Caki2 (cell line): Measurements from ENCODE around the gene ARHGAP22. TPM values are rescaled to one million over a fixed set of nuclear protein-coding genes. Genes with fewer than 3 reads are reported as not detected.

Experiments used
- DNase-seq: peaks from one replicate; pipeline ENCODE4 v3.0.0-alpha.2; 2015; ENCODE audit warnings: low read depth
- in situ Hi-C: cut with HindIII; loops from 2 replicates; pipeline ENCODE4 v1.10.0; 2016; ENCODE audit warnings: low sequenced_read_pairs, low pct_unique_long_range_greater_than_20kb, mixed read lengths
- total RNA-seq: library from RNA; depleted of rRNA; stranded (reverse); fragments of >200 nt; shearing (Covaris generic); gene quantifications from 2 replicates; pipeline ENCODE4 v1.2.3, GENCODE V29; 2014; ENCODE audit warnings: low replicate concordance

The ARHGAP22 gene
- total RNA-seq, 1 experiment from 2014 or later, result 14.8 TPM

GRCh38 chr10:48511066-48511874 is 93.6 kb downstream of the ARHGAP22 start:
- no peak for DNase-seq
- in situ Hi-C loops, result no loop called here

DNA sequence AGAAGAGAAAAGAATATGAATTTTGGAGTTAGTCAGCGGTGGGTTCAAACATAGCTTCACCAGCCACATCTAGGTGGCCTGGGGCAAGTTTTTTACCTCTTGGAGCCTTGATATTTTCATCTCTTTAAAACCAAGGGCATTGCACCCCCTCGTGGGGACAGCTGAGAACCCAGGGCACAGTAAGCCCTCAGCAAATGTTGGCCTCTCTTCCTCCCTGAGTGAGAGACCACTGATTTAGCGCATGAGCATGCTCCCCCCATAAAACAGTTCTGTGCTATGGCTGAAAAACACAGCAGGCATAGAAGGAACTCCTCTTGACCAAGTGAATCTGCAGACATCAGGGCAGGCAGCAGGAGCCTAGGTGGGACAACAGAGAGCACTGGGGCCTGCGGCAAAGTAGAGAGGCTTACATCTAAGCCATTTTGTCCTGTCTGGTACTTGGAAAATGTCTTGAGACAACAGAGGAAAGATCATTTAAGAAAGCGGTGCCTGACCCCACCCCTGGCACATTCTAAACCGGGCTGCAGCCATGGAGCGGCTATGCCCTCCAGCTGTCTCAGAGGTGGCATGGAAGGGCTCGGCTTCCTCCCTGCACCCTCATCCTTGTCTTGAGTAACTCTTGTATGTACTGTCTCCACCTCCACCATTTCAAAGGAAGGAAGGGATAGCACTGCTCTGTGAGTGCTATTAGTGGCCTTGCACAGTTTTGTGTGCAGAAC is 94.7 kb downstream of the ARHGAP22 start:
- in situ Hi-C loops, result no loop called here
- DNase-seq, result no peak

DNA sequence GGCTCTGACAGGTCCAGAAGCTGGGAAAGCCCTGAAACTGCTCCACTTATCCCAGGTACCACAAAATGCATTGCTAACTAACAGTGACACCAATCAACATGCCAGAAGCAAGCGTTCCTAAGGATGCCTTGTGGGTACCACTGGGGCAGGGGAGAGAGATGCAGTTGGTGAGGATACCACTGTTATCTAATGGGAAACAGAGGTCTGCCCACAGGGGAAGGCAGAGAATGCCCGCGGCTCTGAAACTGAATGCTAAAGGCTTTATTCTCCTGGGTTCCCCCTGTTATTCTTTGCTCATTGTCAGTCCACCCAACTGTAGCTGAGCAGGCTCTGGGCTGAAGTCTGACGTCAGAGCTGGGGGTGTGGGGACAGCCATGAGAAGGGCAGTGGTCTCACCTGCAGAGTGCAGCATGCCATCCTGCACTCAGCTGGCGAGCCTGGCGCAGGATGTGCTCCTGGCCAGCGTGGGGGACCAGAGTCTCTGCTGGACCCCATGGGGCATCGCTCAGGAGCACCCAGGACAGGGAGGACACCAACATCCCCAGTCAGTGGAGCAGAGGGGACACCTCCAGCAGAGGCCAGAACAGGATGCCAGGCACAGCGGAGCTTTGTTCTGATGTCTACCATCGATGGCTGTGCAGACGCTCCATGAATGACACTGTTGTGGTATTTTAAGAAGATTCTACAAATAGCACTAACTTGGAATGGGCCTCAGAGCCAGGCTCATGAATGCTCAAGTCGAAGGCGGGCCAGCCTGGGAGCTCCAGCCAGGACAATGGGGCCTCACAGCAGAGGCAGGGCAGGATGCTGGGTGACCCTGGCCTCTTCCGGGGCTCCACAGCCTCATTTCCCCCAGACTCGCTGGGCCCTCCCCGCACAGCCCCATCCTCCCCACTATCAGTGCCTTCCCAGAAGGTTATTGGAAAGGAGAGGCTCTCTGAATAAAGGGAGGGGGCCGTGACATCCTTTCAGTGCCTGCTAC is 95.8 kb downstream of the ARHGAP22 start:
- no peak for DNase-seq
- in situ Hi-C loops, result no loop called here

GRCh38 chr10:48507933-48508790 is 96.7 kb downstream of the ARHGAP22 start:
- in situ Hi-C loops, result no loop called here
- no peak for DNase-seq

- DNase-seq, result no peak
- in situ Hi-C loops, result no loop called here
Observed at GRCh38 chr10:48507494-48507893, 97.4 kb downstream of the ARHGAP22 start.

- in situ Hi-C loops, result no loop called here
- peak; percentile 18 for DNase-seq
Observed at GRCh38 chr10:48506147-48506917, 98.5 kb downstream of the ARHGAP22 start.

GRCh38 chr10:48505394-48506112 is 99.3 kb downstream of the ARHGAP22 start:
- in situ Hi-C loops, result no loop called here

GRCh38 chr10:48504141-48504885 is 100.6 kb downstream of the ARHGAP22 start:
- in situ Hi-C loops, result no loop called here
- no peak for DNase-seq

More at GRCh38 chr10:48505394-48506112, 99.3 kb downstream of the ARHGAP22 start:
- no peak for DNase-seq

- no peak for DNase-seq
- in situ Hi-C loops, result no loop called here
Observed at GRCh38 chr10:48503293-48503911, 101.5 kb downstream of the ARHGAP22 start.

DNA sequence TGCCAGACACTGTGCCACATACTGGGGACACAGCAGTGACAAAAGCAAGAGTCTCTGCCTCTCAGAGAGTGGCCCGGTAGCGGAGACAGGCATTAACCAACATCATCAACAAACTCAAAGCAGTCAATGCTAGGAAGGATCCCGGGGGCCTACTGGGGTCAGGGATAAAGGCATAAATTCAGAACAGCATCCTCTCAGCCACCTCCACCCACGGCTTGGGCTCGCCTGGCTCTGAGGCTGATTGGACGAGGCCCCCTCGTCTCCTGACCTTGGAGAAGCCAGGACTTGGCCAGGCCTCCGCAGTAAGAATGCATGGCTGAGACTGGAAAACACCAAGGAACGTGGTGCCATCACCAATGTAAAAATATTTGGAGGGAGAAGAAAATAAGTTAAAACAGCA is 102.1 kb downstream of the ARHGAP22 start:
- in situ Hi-C loops, result no loop called here

GRCh38 chr10:48501787-48502771 is 102.8 kb downstream of the ARHGAP22 start:
- in situ Hi-C loops, result no loop called here
- no peak for DNase-seq

More for the DNA sequence above, 102.1 kb downstream of the ARHGAP22 start:
- DNase-seq, result no peak

GRCh38 chr10:48501226-48501625 is 103.6 kb downstream of the ARHGAP22 start:
- no peak for DNase-seq
- in situ Hi-C loops, result no loop called here

GRCh38 chr10:48500771-48501170 is 104.1 kb downstream of the ARHGAP22 start:
- in situ Hi-C loops, result no loop called here
- no peak for DNase-seq

DNA sequence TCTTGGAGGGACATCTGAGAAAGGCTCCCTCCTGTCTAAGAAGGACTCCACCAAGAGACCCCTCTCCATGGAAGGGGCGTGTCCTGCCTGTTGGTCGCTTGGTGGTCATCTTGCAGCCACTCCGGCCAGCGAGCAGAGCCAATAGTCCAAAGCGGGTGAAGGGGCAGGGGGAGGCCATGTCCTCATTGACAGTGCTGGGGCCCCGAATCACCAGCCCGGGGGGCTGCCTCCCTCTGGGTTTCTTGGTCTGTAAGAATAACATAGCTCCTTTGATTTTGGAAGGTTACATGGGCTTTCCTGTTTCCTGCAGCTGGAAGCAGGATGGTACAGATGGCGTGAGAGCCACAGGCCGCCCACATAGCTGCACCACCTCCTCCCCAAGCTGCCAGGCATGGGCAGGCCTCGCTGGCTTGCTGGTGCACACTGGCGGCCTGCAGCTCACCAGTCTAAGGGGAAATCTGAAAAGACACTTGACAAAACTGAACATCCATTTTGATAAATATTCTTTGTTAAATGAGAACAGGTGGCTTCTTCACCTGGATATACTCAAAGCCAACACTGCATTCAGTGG is 105.8 kb downstream of the ARHGAP22 start:
- in situ Hi-C loops, result no loop called here
- DNase-seq, result no peak
